PC-3 (cell line): ENCODE data around the gene PML. TPM values are rescaled to one million over a fixed set of nuclear protein-coding genes. Genes with fewer than 3 reads are reported as not detected.

Experiments
- ATAC-seq: fragments of 200-7000 bp; cut with Tn5 transposase; 2 replicates; pipeline ENCODE4 v1.9.1; 2020; ENCODE audit warnings: mild to moderate bottlenecking, moderate library complexity
- BruUV-seq: library from RNA; stranded (reverse); fragments of 400-500 nt; replicated peaks from 2 replicates; lab custom pipeline; 2021; lab: Mats Ljungman, UMichigan
- CTCF ChIA-PET: fragments of 300-600 bp; sonication (Branson Sonifier 250); formaldehyde crosslinking; loops from one replicate; lab custom pipeline; 2022; ENCODE audit warnings: antibody characterized with exemption; lab: Charles Lee
- POLR2A ChIA-PET: fragments of 300-600 bp; sonication (Branson Sonifier 250); formaldehyde crosslinking; loops from one replicate; lab custom pipeline; 2022; ENCODE audit warnings: antibody characterized with exemption; ENCODE audit not compliant: unreplicated experiment; lab: Charles Lee
- DNase-seq: peaks from one replicate; pipeline ENCODE4 v3.0.0-alpha.2; 2015
- H2AFZ ChIP-seq: fragments of 300-600 bp; sonication (generic); 2 replicates; pipeline ENCODE4 v1.6.0; 2016; ENCODE audit warnings: antibody characterized with exemption, low read length
- H3F3A ChIP-seq: fragments of 300-600 bp; sonication (generic); one replicate; pipeline ENCODE4 v1.6.0; 2017; ENCODE audit warnings: antibody characterized with exemption, low read length, control low read depth, mild to moderate bottlenecking; ENCODE audit not compliant: unreplicated experiment
- H3K27ac ChIP-seq: fragments of 300-600 bp; sonication (generic); 2 replicates; pipeline ENCODE4 v1.5.1; 2016; ENCODE audit warnings: mild to moderate bottlenecking, low read length
- H3K27me3 ChIP-seq: fragments of 300-600 bp; sonication (generic); 2 replicates; pipeline ENCODE4 v1.6.1; 2016; ENCODE audit warnings: low read length, mixed read lengths
- H3K36me3 ChIP-seq: fragments of 300-600 bp; sonication (generic); 2 replicates; pipeline ENCODE4 v1.6.1; 2016; ENCODE audit warnings: low read depth, mixed run types, low read length, mixed read lengths
- H3K4me1 ChIP-seq: fragments of 300-600 bp; sonication (generic); 2 replicates; pipeline ENCODE4 v1.5.1; 2016; ENCODE audit warnings: low read length; ENCODE audit not compliant: insufficient read depth
- H3K4me2 ChIP-seq: fragments of 300-600 bp; sonication (generic); 2 replicates; pipeline ENCODE4 v1.6.0; 2016; ENCODE audit warnings: low read length
- H3K4me3 ChIP-seq: fragments of 300-600 bp; sonication (generic); 2 replicates; pipeline ENCODE4 v1.5.1; 2016; ENCODE audit warnings: mild to moderate bottlenecking, low read length, mixed read lengths
- H3K79me2 ChIP-seq: fragments of 300-600 bp; sonication (generic); 2 replicates; pipeline ENCODE4 v1.6.1; 2017; ENCODE audit warnings: low read length, mixed read lengths
- H3K9ac ChIP-seq: fragments of 300-600 bp; sonication (generic); 2 replicates; pipeline ENCODE4 v1.6.0; 2016; ENCODE audit warnings: mild to moderate bottlenecking, low read length
- H3K9me2 ChIP-seq: fragments of 300-600 bp; sonication (generic); replicated peaks from 2 replicates; pipeline ENCODE4 v1.6.1; 2016; ENCODE audit warnings: mixed run types, low read length, mixed read lengths
- H3K9me3 ChIP-seq: fragments of 300-600 bp; sonication (generic); 2 replicates; pipeline ENCODE4 v1.6.1; 2016; ENCODE audit warnings: low read length, mixed read lengths
- H4K20me1 ChIP-seq: fragments of 300-600 bp; sonication (generic); 2 replicates; pipeline ENCODE4 v1.6.1; 2016; ENCODE audit warnings: low read length, mixed read lengths
- EZH2 ChIP-seq: fragments of 300-600 bp; sonication (generic); IDR thresholded peaks from one replicate; pipeline ENCODE4 v1.6.1; 2017; ENCODE audit warnings: antibody characterized with exemption, mild to moderate bottlenecking, low read length; ENCODE audit not compliant: unreplicated experiment
- EZH2phosphoT487 ChIP-seq: fragments of 300-600 bp; sonication (generic); IDR thresholded peaks from 2 replicates; pipeline ENCODE4 v1.6.1; 2018; ENCODE audit warnings: mild to moderate bottlenecking, antibody characterized with exemption, low read length, borderline replicate concordance
- intact Hi-C: fragments of 100-400 bp; cut with micrococcal nuclease; formaldehyde crosslinking; loops from 2 replicates; pipeline ENCODE4 v1.9.0; 2023
- total RNA-seq: library from RNA; depleted of rRNA; stranded (reverse); fragments of >200 nt; gene quantifications from 2 replicates; pipeline ENCODE4 v1.2.3, GENCODE V29; 2014
- TF ChIP-seq, protein P1 (sequence below): fragments of 300-600 bp; sonication (generic); conservative IDR thresholded peaks from 2 replicates; pipeline ENCODE4 v1.5.1; 2017; ENCODE audit warnings: antibody characterized with exemption, low read depth, mild to moderate bottlenecking, low read length

PML gene
- total RNA-seq, 1 experiment from 2014 or later, result 18.7 TPM

DNA sequence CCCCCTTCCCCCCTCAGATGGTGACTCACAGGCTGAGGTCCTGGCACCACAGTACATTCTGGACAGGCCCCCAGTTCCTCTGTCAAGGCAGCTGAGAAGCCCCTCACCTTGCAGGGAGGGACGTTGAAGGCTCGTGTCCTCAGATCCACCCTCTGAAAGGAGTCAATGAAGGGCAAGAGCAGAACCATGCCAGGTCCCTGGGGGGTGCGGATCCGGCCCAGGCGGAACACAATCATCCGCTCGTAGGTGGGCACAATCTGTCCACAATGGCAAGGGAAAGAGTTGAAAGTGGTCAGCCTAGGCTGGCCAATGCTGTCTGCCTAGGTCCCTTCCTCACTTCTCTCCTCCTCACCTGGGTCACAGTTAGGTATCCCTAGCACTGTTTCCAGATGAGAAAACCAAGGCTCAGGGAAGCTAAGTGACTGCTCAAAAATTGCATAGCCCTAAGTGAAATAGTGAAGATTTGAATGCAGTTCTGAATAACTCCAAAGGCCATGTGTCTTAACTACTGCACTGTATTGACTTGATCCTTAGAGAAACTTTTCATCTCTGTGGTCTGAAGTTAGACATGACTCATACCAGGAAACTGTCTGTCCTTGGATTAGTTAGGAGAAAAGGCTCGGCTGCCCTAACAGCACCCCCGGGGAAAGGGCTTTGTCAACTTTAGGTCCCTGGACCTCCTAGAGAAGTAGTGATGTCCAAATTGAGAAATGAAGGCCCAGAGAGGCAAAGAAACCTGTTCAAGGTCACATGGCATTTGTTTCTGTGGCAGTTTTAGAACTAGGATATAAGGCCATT is 5.3 kb upstream of the PML start:
- Histone ChIP-seq H3K9me2 (no peaks in the 10 kb centered on the region), H3K36me3 (no peaks in the 10 kb centered on the region), H3K4me2 (peak overlapping the region; percentile 38), H4K20me1 (no peaks in the 10 kb centered on the region), H3K27ac (peak overlapping the region; percentile 49), H3K9ac (no peak overlapping the region), H3K4me3 (no peak overlapping the region), H3K79me2 (no peaks in the 10 kb centered on the region), H2AFZ (no peak overlapping the region), H3K4me1 (peaks cover 51% of the 10 kb centered on the region), H3K9me3 (no peaks in the 10 kb centered on the region), H3K27me3 (no peaks in the 10 kb centered on the region), H3F3A (no peaks in the 10 kb centered on the region)
- intact Hi-C loops, result loop anchor here (1.0 kb wide), 1 partner anchor 16 kb away; no protein-coding TSS in a partner anchor
- CTCF ChIA-PET, result no interaction called here
- TF ChIP-seq, protein P1, sequence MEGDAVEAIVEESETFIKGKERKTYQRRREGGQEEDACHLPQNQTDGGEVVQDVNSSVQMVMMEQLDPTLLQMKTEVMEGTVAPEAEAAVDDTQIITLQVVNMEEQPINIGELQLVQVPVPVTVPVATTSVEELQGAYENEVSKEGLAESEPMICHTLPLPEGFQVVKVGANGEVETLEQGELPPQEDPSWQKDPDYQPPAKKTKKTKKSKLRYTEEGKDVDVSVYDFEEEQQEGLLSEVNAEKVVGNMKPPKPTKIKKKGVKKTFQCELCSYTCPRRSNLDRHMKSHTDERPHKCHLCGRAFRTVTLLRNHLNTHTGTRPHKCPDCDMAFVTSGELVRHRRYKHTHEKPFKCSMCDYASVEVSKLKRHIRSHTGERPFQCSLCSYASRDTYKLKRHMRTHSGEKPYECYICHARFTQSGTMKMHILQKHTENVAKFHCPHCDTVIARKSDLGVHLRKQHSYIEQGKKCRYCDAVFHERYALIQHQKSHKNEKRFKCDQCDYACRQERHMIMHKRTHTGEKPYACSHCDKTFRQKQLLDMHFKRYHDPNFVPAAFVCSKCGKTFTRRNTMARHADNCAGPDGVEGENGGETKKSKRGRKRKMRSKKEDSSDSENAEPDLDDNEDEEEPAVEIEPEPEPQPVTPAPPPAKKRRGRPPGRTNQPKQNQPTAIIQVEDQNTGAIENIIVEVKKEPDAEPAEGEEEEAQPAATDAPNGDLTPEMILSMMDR, result no peak
- TF ChIP-seq EZH2, result no peak
- TF ChIP-seq EZH2phosphoT487, result no peak
- no TSS peak for BruUV-seq
- DNase-seq, result peak; percentile 72
- POLR2A ChIA-PET, result no interaction called here
- ATAC-seq, result peak; percentile 63

- Histone ChIP-seq H2AFZ (no peak overlapping the region), H3K79me2 (peaks cover 9% of the 10 kb centered on the region), H3K9me2 (no peaks in the 10 kb centered on the region), H4K20me1 (no peaks in the 10 kb centered on the region), H3K9me3 (no peaks in the 10 kb centered on the region), H3K9ac (no peak overlapping the region), H3K4me1 (peaks cover 48% of the 10 kb centered on the region), H3K27ac (no peak overlapping the region), H3F3A (no peaks in the 10 kb centered on the region), H3K4me3 (no peak overlapping the region), H3K27me3 (no peaks in the 10 kb centered on the region), H3K36me3 (no peaks in the 10 kb centered on the region), H3K4me2 (0 out of 2 replicates have a peak overlapping the region, but pooled peaks have one; percentile 98)
- CTCF ChIA-PET, result no interaction called here
- ATAC-seq (no peak), DNase-seq (no peak)
- intact Hi-C loops, result loop anchor here (5.0 kb wide), 1 partner anchor 57 kb away; no protein-coding TSS in a partner anchor
- BruUV-seq, result no TSS peak
- TF ChIP-seq EZH2phosphoT487 (no peak), EZH2 (no peak)
- TF ChIP-seq, protein P1, result no peak
- POLR2A ChIA-PET, result no interaction called here
These were observed 4.1 kb upstream of the PML start for GRCh38 chr15:73990250-73991005.
